ENCODE results near the gene CDH23.

- TF ChIP-seq CTCF (IDR thresholded peaks at IDR 0.05) (no peak), SP1 (CRISPR knock-in tag; conservative IDR thresholded peaks at IDR 0.05) (no peak), JUN (CRISPR knock-in tag; IDR thresholded peaks at IDR 0.05) (no peak), NR1H2 (CRISPR knock-in tag; IDR thresholded peaks at IDR 0.05) (no peak), FOXJ3 (CRISPR knock-in tag; IDR thresholded peaks at IDR 0.05; ENCODE audit: borderline replicate concordance) (no peak), ATF1 (CRISPR knock-in tag; IDR thresholded peaks at IDR 0.05) (no peak), RELA (CRISPR knock-in tag; IDR thresholded peaks at IDR 0.05; ENCODE audit: borderline replicate concordance) (no peak), USF2 (CRISPR knock-in tag; IDR thresholded peaks at IDR 0.05) (no peak), ZBTB21 (CRISPR knock-in tag; IDR thresholded peaks at IDR 0.05; ENCODE audit: borderline replicate concordance) (no peak)
Measured at GRCh38 chr10:71368176-71368575, 28.5 kb upstream of the CDH23 start.

All from WTC11 (cell line).